Kidney glomerular epithelial cell (primary cell): ENCODE data around the gene ITGB2.

Experiments
- DNase-seq: peaks from one replicate; lab custom pipeline; 2025; lab: John Stamatoyannopoulos, UW

ITGB2 gene

GRCh38 chr21:44910229-44911067, 10.3 kb downstream of the ITGB2 start:
- no peak for DNase-seq

GRCh38 chr21:44909719-44910118, 11.0 kb downstream of the ITGB2 start:
- DNase-seq = no peak

- DNase-seq = no peak
Observed at GRCh38 chr21:44908908-44909307, 11.8 kb downstream of the ITGB2 start.

GRCh38 chr21:44907966-44908895, 12.5 kb downstream of the ITGB2 start:
- DNase-seq = no peak

- no peak for DNase-seq
Observed at GRCh38 chr21:44907225-44907965, 13.3 kb downstream of the ITGB2 start.

GRCh38 chr21:44905728-44906090, 15.0 kb downstream of the ITGB2 start:
- DNase-seq = no peak

- DNase-seq = no peak
Observed at GRCh38 chr21:44905016-44905727, 15.5 kb downstream of the ITGB2 start.

- DNase-seq = no peak
Observed at GRCh38 chr21:44904141-44904923, 16.4 kb downstream of the ITGB2 start.

- DNase-seq = no peak
Observed at GRCh38 chr21:44903689-44904088, 17.0 kb downstream of the ITGB2 start.

GRCh38 chr21:44903050-44903685, 17.5 kb downstream of the ITGB2 start:
- DNase-seq = no peak

GRCh38 chr21:44902268-44903049, 18.2 kb downstream of the ITGB2 start:
- DNase-seq = no peak

GRCh38 chr21:44901391-44902074, 19.2 kb downstream of the ITGB2 start:
- DNase-seq = no peak

GRCh38 chr21:44900559-44901251, 20.0 kb downstream of the ITGB2 start:
- DNase-seq = no peak

GRCh38 chr21:44899768-44900558, 20.7 kb downstream of the ITGB2 start:
- DNase-seq = no peak

- DNase-seq = no peak
Observed at GRCh38 chr21:44898851-44899767, 21.6 kb downstream of the ITGB2 start.

GRCh38 chr21:44898011-44898488, 22.6 kb downstream of the ITGB2 start:
- DNase-seq = no peak
